Glomerular endothelial cell (primary cell): ENCODE measurements around the gene SUPV3L1. TPM values are rescaled to one million over a fixed set of nuclear protein-coding genes. Genes with fewer than 3 reads are reported as not detected.

Experiments
- DNase-seq: peaks from one replicate; pipeline ENCODE4 v3.0.0-alpha.2; 2011; ENCODE audit warnings: low read depth, low spot score; ENCODE audit errors: extremely low read depth
- total RNA-seq: library from RNA; depleted of rRNA; stranded (reverse); fragments of >200 nt; gene quantifications from 2 replicates; pipeline ENCODE4 v1.2.3, GENCODE V29; 2015

The SUPV3L1 gene
- total RNA-seq, 1 donor from 2014 or later, result 19.8 TPM

GRCh38 chr10:69201045-69201444 lies 21.0 kb downstream of the SUPV3L1 start:
- no peak for DNase-seq

GRCh38 chr10:69202332-69202731 lies 22.3 kb downstream of the SUPV3L1 start:
- DNase-seq, result no peak

- DNase-seq, result no peak
Observed at GRCh38 chr10:69208761-69209160, 28.7 kb downstream of the SUPV3L1 start.

- DNase-seq, result no peak
Observed at GRCh38 chr10:69209787-69210484, 29.9 kb downstream of the SUPV3L1 start.

GRCh38 chr10:69211104-69211503 lies 31.1 kb downstream of the SUPV3L1 start:
- no peak for DNase-seq

GRCh38 chr10:69211524-69211923 lies 31.5 kb downstream of the SUPV3L1 start:
- no peak for DNase-seq

GRCh38 chr10:69213591-69214311 lies 33.7 kb downstream of the SUPV3L1 start:
- DNase-seq, result no peak

GRCh38 chr10:69214666-69215131 lies 34.7 kb downstream of the SUPV3L1 start:
- DNase-seq, result no peak

- no peak for DNase-seq
Observed at GRCh38 chr10:69215405-69216171, 35.6 kb downstream of the SUPV3L1 start.

- no peak for DNase-seq
Observed at GRCh38 chr10:69216577-69217118, 36.6 kb downstream of the SUPV3L1 start.

- no peak for DNase-seq
Observed at GRCh38 chr10:69217119-69217754, 37.2 kb downstream of the SUPV3L1 start.

- DNase-seq, result no peak
Observed at GRCh38 chr10:69218831-69219230, 38.8 kb downstream of the SUPV3L1 start.

GRCh38 chr10:69220041-69220451 lies 40.0 kb downstream of the SUPV3L1 start, which contains the start of gene HKDC1:
TSS of gene HKDC1 (plus strand) at chr10:69220332. CDS start at chr10:69220436, 104 bp downstream.
- DNase-seq, result no peak

- no peak for DNase-seq
Observed at GRCh38 chr10:69220507-69220906, 40.5 kb downstream of the SUPV3L1 start.

- no peak for DNase-seq
Observed at GRCh38 chr10:69222157-69223027, 42.4 kb downstream of the SUPV3L1 start.

GRCh38 chr10:69223028-69223342 lies 43.0 kb downstream of the SUPV3L1 start:
- DNase-seq, result no peak

- DNase-seq, result no peak
Observed at GRCh38 chr10:69224862-69225657, 45.0 kb downstream of the SUPV3L1 start.

- no peak for DNase-seq
Observed at GRCh38 chr10:69225681-69226080, 45.6 kb downstream of the SUPV3L1 start.

- no peak for DNase-seq
Observed at GRCh38 chr10:69226919-69227450, 47.0 kb downstream of the SUPV3L1 start.
